ENCODE measurements around the gene CBFA2T2. TPM values are rescaled to one million over a fixed set of nuclear protein-coding genes. Genes with fewer than 3 reads are reported as not detected.

CBFA2T2 gene
- total and polyA plus RNA-seq, 8 donors, result 2.9 to 29.9 (median 12.0) TPM

GRCh38 chr20:33470457-33470856 is 19.4 kb upstream of the CBFA2T2 start:
- Histone ChIP-seq H3K4me3 (no peak overlapping the region), H3K36me3 (no peaks in the 10 kb centered on the region), H3K27me3 (peaks cover 0 to 1% (median 0%) of the 10 kb centered on the region in 3 donors), H3K9me3 (no peaks in the 10 kb centered on the region), H3K4me1 (peaks cover 0 to under 1% (median 0%) of the 10 kb centered on the region in 4 donors), H3K27ac (no peak overlapping the region)
- intact Hi-C loops (cut with DNase I; ENCODE audit: low total_unique reads), result no loop called here
- WGBS, 5 donors, result 28 to 48% (median 46%) methylated on average over 4 of the region's 4 CpGs
- TF ChIP-seq EP300 (IDR thresholded peaks at IDR 0.05) (no peak), POLR2AphosphoS5 (IDR thresholded peaks at IDR 0.05) (no peak), POLR2A (IDR thresholded peaks at IDR 0.05) (no peak)
- DNase-seq, result no peak

- peaks cover 0 to 5% (median 0%) of the 10 kb centered on the region in 3 donors for H3K27me3 ChIP-seq
- no peak overlapping the region for H3K27ac ChIP-seq
- no peak for DNase-seq
- TF ChIP-seq EP300 (IDR thresholded peaks at IDR 0.05) (no peak), CTCF (IDR thresholded peaks at IDR 0.05) (no peak)
- H3K36me3 ChIP-seq, result no peaks in the 10 kb centered on the region
- peaks cover 0 to 5% (median under 1%) of the 10 kb centered on the region in 4 donors for H3K4me1 ChIP-seq
- 85 to 88% (median 86%) methylated on average over 3 of the region's 3 CpGs for WGBS, 5 donors
- intact Hi-C loops (cut with DNase I; ENCODE audit: low total_unique reads), result no loop called here
- H3K9me3 ChIP-seq, result no peaks in the 10 kb centered on the region
- no peak overlapping the region for H3K4me3 ChIP-seq
These were observed 19.0 kb upstream of the CBFA2T2 start for GRCh38 chr20:33470866-33471265.

- Histone ChIP-seq H3K4me3 (no peak overlapping the region), H3K4me1 (peaks cover 0 to 23% (median 14%) of the 10 kb centered on the region in 4 donors), H3K27ac (no peak overlapping the region), H3K27me3 (peaks cover 0 to 6% (median 0%) of the 10 kb centered on the region in 3 donors), H3K9me3 (no peaks in the 10 kb centered on the region), H3K36me3 (no peaks in the 10 kb centered on the region)
- no peak for DNase-seq
- intact Hi-C loops (cut with DNase I; ENCODE audit: low total_unique reads), result no loop called here
- WGBS, 5 donors, result 84 to 92% (median 88%) methylated on average over 7 of the region's 7 CpGs
- TF ChIP-seq CTCF (IDR thresholded peaks at IDR 0.05) (no peak), POLR2AphosphoS5 (IDR thresholded peaks at IDR 0.05) (no peak), POLR2A (IDR thresholded peaks at IDR 0.05) (no peak), EP300 (IDR thresholded peaks at IDR 0.05) (no peak)
These were observed 16.9 kb upstream of the CBFA2T2 start for GRCh38 chr20:33472868-33473435.

- TF ChIP-seq POLR2AphosphoS5 (IDR thresholded peaks at IDR 0.05) (no peak), EP300 (IDR thresholded peaks at IDR 0.05) (no peak), POLR2A (IDR thresholded peaks at IDR 0.05) (no peak), CTCF (IDR thresholded peaks at IDR 0.05) (no peak)
- intact Hi-C loops (cut with DNase I; ENCODE audit: low total_unique reads), result no loop called here
These were observed 15.6 kb upstream of the CBFA2T2 start for GRCh38 chr20:33474097-33474873.

More at GRCh38 chr20:33474097-33474873, 15.6 kb upstream of the CBFA2T2 start:
- no peak for DNase-seq
- WGBS, 5 donors, result 69 to 87% (median 78%) methylated on average over 7 of the region's 7 CpGs
- Histone ChIP-seq H3K4me3 (no peak overlapping the region), H3K4me1 (peaks cover 0 to 23% (median 14%) of the 10 kb centered on the region in 4 donors), H3K9me3 (no peaks in the 10 kb centered on the region), H3K36me3 (no peaks in the 10 kb centered on the region), H3K27ac (no peak overlapping the region), H3K27me3 (peaks cover 0 to 6% (median 0%) of the 10 kb centered on the region in 3 donors)

Measured in stomach (tissue), 9 donors.